Endothelial cell of umbilical vein (primary cell): ENCODE measurements around the gene CCNK. TPM values are rescaled to one million over a fixed set of nuclear protein-coding genes. Genes with fewer than 3 reads are reported as not detected.

ENCODE experiments used
- BruUV-seq: library from RNA; stranded (reverse); fragments of 400-500 nt; replicated peaks from 2 replicates; lab custom pipeline; 2021; lab: Mats Ljungman, UMichigan
- CTCF ChIA-PET: fragments of 300-600, 350-600 bp; sonication (Branson Sonifier 250); formaldehyde crosslinking; loops from one replicate; lab custom pipeline; 2021; ENCODE audit warnings: antibody characterized with exemption, inconsistent platforms; lab: Charles Lee
- POLR2A ChIA-PET: fragments of 300-600, 350-600 bp; sonication (Branson Sonifier 250); formaldehyde crosslinking; loops from one replicate; lab custom pipeline; 2021; ENCODE audit warnings: antibody characterized with exemption, inconsistent platforms; lab: Charles Lee
- DNase-seq: peaks from one replicate; pipeline ENCODE4 v3.0.0-alpha.2; 2011; ENCODE audit warnings: low read depth, low spot score
- FAIRE-seq: peaks from 2 replicates; lab custom pipeline; 2011; peaks lifted over from hg19 to GRCh38; lab: Jason Lieb, UNC
- H2AFZ ChIP-seq: 2 replicates; pipeline ENCODE4 v1.6.0; 2012; ENCODE audit warnings: low read depth, low read length, control low read depth, inconsistent platforms
- H3K27ac ChIP-seq: 2 replicates; pipeline ENCODE4 v1.5.1; 2011; ENCODE audit warnings: low read depth, mild to moderate bottlenecking, control low read depth, low read length, moderate library complexity; ENCODE audit not compliant: insufficient read depth
- H3K27me3 ChIP-seq, 2 experiments: 2 replicates each; pipeline versions ENCODE4 v1.6.0 to v1.6.1; 2011; ENCODE audit warnings: low read length in 2 of 2, mixed read lengths in 1 of 2; ENCODE audit not compliant: control insufficient read depth in 2 of 2, insufficient read depth in 2 of 2
- H3K36me3 ChIP-seq, 2 experiments: 2 replicates in 1 of 2; 3 replicates in 1 of 2; pipeline ENCODE4 v1.5.1; 2011; ENCODE audit warnings: low read length in 2 of 2, mild to moderate bottlenecking in 1 of 2, moderate library complexity in 1 of 2; ENCODE audit not compliant: control insufficient read depth in 2 of 2, insufficient read depth in 2 of 2; ENCODE audit errors: extremely low read depth in 1 of 2
- H3K4me1 ChIP-seq: 3 replicates; pipeline ENCODE4 v1.5.1; 2011; ENCODE audit warnings: mild to moderate bottlenecking, low read length; ENCODE audit not compliant: control insufficient read depth, insufficient read depth; ENCODE audit errors: extremely low read depth
- H3K4me2 ChIP-seq: 2 replicates; pipeline ENCODE4 v1.6.1; 2011; ENCODE audit warnings: low read length, control low read depth, mixed read lengths; ENCODE audit not compliant: insufficient read depth
- H3K4me3 ChIP-seq, 3 experiments: fragments of 200-600 bp in 1 of 3; sonication (generic), shearing (Covaris generic) in 1 of 3; replicated peaks in 1 of 3; 2 replicates each; pipeline ENCODE4 v1.5.1; 2011 to 2016; ENCODE audit warnings: control low read depth in 3 of 3, low read length in 3 of 3, mild to moderate bottlenecking in 2 of 3, inconsistent platforms in 1 of 3, low read depth in 1 of 3, moderate library complexity in 1 of 3; ENCODE audit not compliant: insufficient read depth in 1 of 3
- H3K79me2 ChIP-seq: 2 replicates; pipeline ENCODE4 v1.6.0; 2012; ENCODE audit warnings: low read length, inconsistent platforms; ENCODE audit not compliant: control insufficient read depth, insufficient read depth
- H3K9ac ChIP-seq: replicated peaks from 2 replicates; pipeline ENCODE3; 2011; ENCODE audit warnings: low read length, control low read depth; ENCODE audit not compliant: insufficient read depth; ENCODE audit errors: extremely low read depth
- H3K9me1 ChIP-seq: replicated peaks from 3 replicates; pipeline ENCODE4 v1.6.0; 2011; ENCODE audit warnings: mild to moderate bottlenecking, low read length; ENCODE audit not compliant: control insufficient read depth, insufficient read depth; ENCODE audit errors: extremely low read depth
- H3K9me3 ChIP-seq: replicated peaks from 2 replicates; pipeline ENCODE4 v1.5.1; 2012; ENCODE audit warnings: low read length, inconsistent platforms; ENCODE audit not compliant: control insufficient read depth, insufficient read depth
- H4K20me1 ChIP-seq: replicated peaks from 2 replicates; pipeline ENCODE3; 2011; ENCODE audit warnings: mild to moderate bottlenecking, low read length; ENCODE audit not compliant: control insufficient read depth, insufficient read depth; ENCODE audit errors: extremely low read depth
- CTCF ChIP-seq, 2 donors: IDR thresholded peaks; 1 replicate in 1 of 2; 2 replicates in 1 of 2; pipeline ENCODE4 v1.5.1; 2011; ENCODE audit warnings: low read length in 2 of 2, mild to moderate bottlenecking in 2 of 2, moderate library complexity in 2 of 2, control low read depth in 1 of 2, inconsistent platforms in 1 of 2, low read depth in 1 of 2; ENCODE audit not compliant: insufficient read depth in 1 of 2; ENCODE audit errors: extremely low read depth in 1 of 2
- EZH2 ChIP-seq: IDR thresholded peaks from 2 replicates; pipeline ENCODE4 v1.6.1; 2012; ENCODE audit warnings: borderline replicate concordance, low read depth, mild to moderate bottlenecking, moderate library complexity, low read length, inconsistent platforms; ENCODE audit not compliant: severe bottlenecking
- FOS ChIP-seq: IDR thresholded peaks from 2 replicates; pipeline ENCODE4 v1.6.1; 2011; ENCODE audit warnings: mild to moderate bottlenecking, low read length, moderate library complexity, borderline replicate concordance; ENCODE audit not compliant: insufficient read depth
- GATA2 ChIP-seq: IDR thresholded peaks from 2 replicates; pipeline ENCODE4 v1.7.0; 2011; ENCODE audit warnings: low read depth, mild to moderate bottlenecking, moderate library complexity, mixed read lengths, low read length; ENCODE audit not compliant: insufficient read length, insufficient read depth
- JUN ChIP-seq: IDR thresholded peaks from 2 replicates; pipeline ENCODE4 v1.6.1; 2011; ENCODE audit warnings: borderline replicate concordance, low read depth; ENCODE audit not compliant: insufficient read length, insufficient read depth
- MYC ChIP-seq: IDR thresholded peaks from one replicate; pipeline ENCODE4 v1.6.1; 2011; ENCODE audit warnings: mild to moderate bottlenecking, low read depth, low read length
- POLR2A ChIP-seq: IDR thresholded peaks from 2 replicates; pipeline ENCODE4 v1.6.1; 2012; ENCODE audit warnings: low read depth, mild to moderate bottlenecking, control low read depth, low read length
- POLR2AphosphoS5 ChIP-seq: IDR thresholded peaks from 2 replicates; pipeline ENCODE4 v1.6.1; 2012; ENCODE audit warnings: low read depth, mild to moderate bottlenecking, control low read depth, low read length, moderate library complexity; ENCODE audit not compliant: insufficient read depth
- dilution Hi-C: fragments of 300-500 bp; cut with MboI; formaldehyde crosslinking; loops from one replicate; pipeline ENCODE4 v1.15.0; 2019; ENCODE audit warnings: low sequenced_read_pairs; ENCODE audit not compliant: extremely low pct_ligation_motif_present
- intact Hi-C: fragments of 100-400 bp; cut with micrococcal nuclease; formaldehyde crosslinking; loops from one replicate; pipeline ENCODE4 v1.10.0; 2022
- polyA plus RNA-seq, 4 experiments: library from polyadenylated mRNA; depleted of rRNA in 3 of 4; stranded (reverse) in 3 of 4; unstranded in 1 of 4; fragments of >200 nt; gene quantifications; 2 replicates each; pipeline versions ENCODE4 v1.2.1 to v1.2.3, GENCODE V29; 2011 to 2012; ENCODE audit warnings: missing spikeins in 1 of 4
- total RNA-seq: library from RNA; stranded (reverse); gene quantifications from 2 replicates; pipeline ENCODE4 v1.2.3, GENCODE V29; 2021
- TF ChIP-seq, protein P1 (sequence below): IDR thresholded peaks from 2 replicates; pipeline ENCODE4 v1.6.1; 2011; ENCODE audit not compliant: insufficient read depth, insufficient read length

Gene CCNK
- total and polyA plus RNA-seq, 2 donors (not counting 3 experiments of a cell fraction or from before 2014, with no cell fraction given), result 11.9 to 59.3 TPM

GRCh38 chr14:99539491-99539890, 58.3 kb downstream of the CCNK start:
- Histone ChIP-seq H3K4me1 (peaks cover 2% of the 10 kb centered on the region), H3K9me3 (no peaks in the 10 kb centered on the region), H4K20me1 (no peaks in the 10 kb centered on the region), H3K9ac (no peak overlapping the region), H3K36me3 (no peaks in the 10 kb centered on the region), H3K79me2 (no peaks in the 10 kb centered on the region), H3K27ac (peak overlapping the region; percentile 5), H2AFZ (no peak overlapping the region), H3K9me1 (no peaks in the 10 kb centered on the region), H3K4me2 (no peak overlapping the region), H3K4me3 (no peak overlapping the region), H3K27me3 (no peaks in the 10 kb centered on the region)
- dilution Hi-C loops (no loop called here), intact Hi-C loops (loop anchor here (2.0 to 10.0 kb wide), 3 partner anchors 15 to 215 kb away; no protein-coding TSS in a partner anchor)
- FAIRE-seq (peak; percentile 75), DNase-seq (peak; percentile 80)
- TF ChIP-seq MYC (no peak), JUN (no peak), CTCF (IDR thresholded peaks at IDR 0.05; ENCODE audit: extremely low read depth in 1 of 2, insufficient read depth in 1 of 2, low read depth in 1 of 2, low read length in 2 of 2) (no peak), EZH2 (no peak)
- CTCF ChIA-PET, result no interaction called here
- no TSS peak for BruUV-seq
- POLR2A ChIA-PET, result no interaction called here

DNA sequence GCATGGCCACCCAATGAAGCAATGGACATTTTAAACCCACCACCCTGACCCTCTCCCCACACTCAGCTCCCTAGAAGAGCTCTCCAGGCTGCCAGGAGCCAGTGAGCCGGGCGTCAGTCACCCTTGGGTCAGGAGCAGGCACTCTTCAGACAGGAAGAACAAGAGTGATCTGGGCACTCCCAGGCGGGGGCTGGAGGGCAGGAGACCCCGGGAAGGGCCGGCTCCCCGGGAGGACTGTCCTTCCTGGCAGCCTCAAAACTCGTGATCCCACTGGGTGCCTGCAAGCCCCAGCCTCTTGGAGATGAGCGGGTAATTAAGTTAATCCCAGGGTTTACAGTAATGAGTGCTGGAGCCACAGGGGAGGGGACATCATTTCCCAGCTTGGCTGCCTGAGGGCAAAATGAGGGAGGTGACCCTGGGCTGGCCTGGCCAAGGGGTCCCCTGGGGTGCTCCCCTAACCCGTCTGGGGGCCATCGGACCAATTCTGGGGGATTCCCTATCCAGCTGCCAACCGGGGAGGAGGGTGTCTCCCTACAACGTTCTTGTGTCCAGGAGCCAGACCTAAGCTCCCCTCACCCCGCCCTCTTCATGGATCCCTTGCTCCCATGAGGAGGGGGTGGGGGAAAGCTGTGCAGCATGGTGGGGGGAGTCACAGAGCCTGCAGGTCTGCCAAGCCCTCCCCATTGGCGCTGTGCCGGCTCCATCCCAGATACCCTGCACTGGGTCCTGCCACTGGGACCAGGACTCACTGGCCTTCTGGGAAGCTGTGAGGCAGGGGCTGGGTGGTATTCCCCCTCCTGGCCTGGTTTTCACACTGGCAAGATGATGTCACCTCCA, 59.2 kb downstream of the CCNK start:
- TF ChIP-seq GATA2, result no peak
- TF ChIP-seq CTCF (IDR thresholded peaks at IDR 0.05; ENCODE audit: extremely low read depth in 1 of 2, insufficient read depth in 1 of 2, low read depth in 1 of 2, low read length in 2 of 2), result no peak
- TF ChIP-seq POLR2AphosphoS5, result no peak
- TF ChIP-seq, protein P1, sequence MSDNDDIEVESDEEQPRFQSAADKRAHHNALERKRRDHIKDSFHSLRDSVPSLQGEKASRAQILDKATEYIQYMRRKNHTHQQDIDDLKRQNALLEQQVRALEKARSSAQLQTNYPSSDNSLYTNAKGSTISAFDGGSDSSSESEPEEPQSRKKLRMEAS, result no peak
- TF ChIP-seq EZH2, result no peak
- no peak for TF ChIP-seq JUN
- no peak for TF ChIP-seq POLR2A
- no peak for TF ChIP-seq MYC
- TF ChIP-seq FOS, result no peak
- no peak overlapping the region for H3K9ac ChIP-seq
- dilution Hi-C loops (no loop called here), intact Hi-C loops (no loop called here)
- no peaks in the 10 kb centered on the region for H3K9me3 ChIP-seq
- no peak for DNase-seq
- BruUV-seq, result no TSS peak
- no peak overlapping the region for H3K4me2 ChIP-seq
- H2AFZ ChIP-seq, result no peak overlapping the region
- H3K79me2 ChIP-seq, result no peaks in the 10 kb centered on the region
- H3K27me3 ChIP-seq, result no peaks in the 10 kb centered on the region
- peaks cover 2% of the 10 kb centered on the region for H3K4me1 ChIP-seq
- H4K20me1 ChIP-seq, result no peaks in the 10 kb centered on the region
- no peaks in the 10 kb centered on the region for H3K9me1 ChIP-seq
- POLR2A ChIA-PET, result no interaction called here
- no peak for FAIRE-seq
- H3K36me3 ChIP-seq, result no peaks in the 10 kb centered on the region
- H3K4me3 ChIP-seq, result no peak overlapping the region
- CTCF ChIA-PET, result no interaction called here
- no peak overlapping the region for H3K27ac ChIP-seq
